Breast epithelium (tissue), 3 donors: ENCODE data around the gene ARFGAP3.

Experiments
- CTCF ChIP-seq, 3 donors: fragments of 450-650 bp; IDR thresholded peaks; one replicate each; pipeline ENCODE4 v1.5.1; 2016 to 2017; ENCODE audit warnings: antibody characterized with exemption in 3 of 3, mild to moderate bottlenecking in 3 of 3, moderate library complexity in 3 of 3
- POLR2A ChIP-seq: fragments of 450-650 bp; IDR thresholded peaks from one replicate; pipeline ENCODE4 v1.6.1; 2016; ENCODE audit warnings: antibody characterized with exemption, mild to moderate bottlenecking, moderate library complexity
- POLR2AphosphoS5 ChIP-seq, 3 donors: sonication (generic); formaldehyde crosslinking; IDR thresholded peaks; one replicate each; pipeline ENCODE4 v1.6.1; 2017; ENCODE audit warnings: antibody characterized with exemption in 3 of 3

GRCh38 chr22:42873356-42873755 is 16.3 kb upstream of the ARFGAP3 start:
- TF ChIP-seq POLR2A (no peak), CTCF (IDR thresholded peaks at IDR 0.05) (no peak), POLR2AphosphoS5 (IDR thresholded peaks at IDR 0.05) (no peak)
